ENCODE results near the gene TASP1. TPM values are rescaled to one million over a fixed set of nuclear protein-coding genes. Genes with fewer than 3 reads are reported as not detected.

TASP1 gene
- total and polyA plus RNA-seq, 10 of the 15 experiments (the other 5 are each of a cell fraction or from before 2014, with no cell fraction given) = 7.4 to 17.8 (median 10.5) TPM

DNA sequence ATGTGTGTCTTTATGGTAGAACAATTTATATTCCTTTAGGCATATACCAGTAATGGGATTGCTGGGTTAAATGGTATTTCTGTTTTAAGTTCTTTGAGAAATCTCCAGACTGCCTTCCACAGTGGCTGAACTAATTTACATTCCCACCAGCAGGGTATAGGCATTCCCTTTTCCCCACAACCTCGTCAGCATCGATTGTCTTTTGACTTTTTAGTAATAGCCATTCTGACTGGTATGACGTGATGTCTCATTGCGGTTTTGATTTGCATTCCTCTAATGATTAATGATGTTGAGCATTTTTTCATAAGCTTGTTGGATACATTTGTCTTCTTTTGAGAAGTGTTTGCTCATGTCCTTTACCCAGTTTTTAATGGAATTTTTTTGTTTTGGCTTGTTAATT is 5.3 kb upstream of the TASP1 start:
- Histone ChIP-seq H3K36me3 (ENCODE audit: control insufficient read depth in 2 of 2, insufficient read depth in 2 of 2, low read length in 1 of 2) (no peaks in the 10 kb centered on the region), H3K27me3 (replicated peaks in 1 of 2; ENCODE audit: control insufficient read depth in 2 of 2, insufficient read depth in 2 of 2, low read length in 1 of 2) (no peaks in the 10 kb centered on the region), H3K4me3 (no peak overlapping the region), H3K9me3 (replicated peaks; ENCODE audit: control insufficient read depth, insufficient read depth, low read length) (no peaks in the 10 kb centered on the region), H4K20me1 (ENCODE audit: control insufficient read depth, insufficient read depth) (no peaks in the 10 kb centered on the region), H3K79me2 (ENCODE audit: control insufficient read depth, insufficient read depth, low read length) (no peaks in the 10 kb centered on the region), H2AFZ (ENCODE audit: control insufficient read depth, low read depth, low read length) (no peak overlapping the region), H3K27ac (ENCODE audit: control insufficient read depth, insufficient read depth) (no peak overlapping the region), H3K4me1 (ENCODE audit: control insufficient read depth, insufficient read depth, low read length) (no peaks in the 10 kb centered on the region), H3K9ac (ENCODE audit: control insufficient read depth, insufficient read depth, low read length) (no peak overlapping the region), H3K4me2 (ENCODE audit: control insufficient read depth, insufficient read depth) (no peak overlapping the region)
- TF ChIP-seq ATF7 (IDR thresholded peaks at IDR 0.05; ENCODE audit: low read depth) = peak; percentile 68
- no peak for TF ChIP-seq FOXM1 (IDR thresholded peaks at IDR 0.05; ENCODE audit: low read depth, low read length)
- TF ChIP-seq, protein P1, sequence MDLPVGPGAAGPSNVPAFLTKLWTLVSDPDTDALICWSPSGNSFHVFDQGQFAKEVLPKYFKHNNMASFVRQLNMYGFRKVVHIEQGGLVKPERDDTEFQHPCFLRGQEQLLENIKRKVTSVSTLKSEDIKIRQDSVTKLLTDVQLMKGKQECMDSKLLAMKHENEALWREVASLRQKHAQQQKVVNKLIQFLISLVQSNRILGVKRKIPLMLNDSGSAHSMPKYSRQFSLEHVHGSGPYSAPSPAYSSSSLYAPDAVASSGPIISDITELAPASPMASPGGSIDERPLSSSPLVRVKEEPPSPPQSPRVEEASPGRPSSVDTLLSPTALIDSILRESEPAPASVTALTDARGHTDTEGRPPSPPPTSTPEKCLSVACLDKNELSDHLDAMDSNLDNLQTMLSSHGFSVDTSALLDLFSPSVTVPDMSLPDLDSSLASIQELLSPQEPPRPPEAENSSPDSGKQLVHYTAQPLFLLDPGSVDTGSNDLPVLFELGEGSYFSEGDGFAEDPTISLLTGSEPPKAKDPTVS (IDR thresholded peaks at IDR 0.05; ENCODE audit: low read depth, low read length) = no peak
- no peak for TF ChIP-seq KLF5 (IDR thresholded peaks at IDR 0.05; ENCODE audit: partially characterized antibody)
- no peak for TF ChIP-seq MYB (IDR thresholded peaks at IDR 0.05; ENCODE audit: borderline replicate concordance, low read depth, low read length)
- TF ChIP-seq, protein P2, sequence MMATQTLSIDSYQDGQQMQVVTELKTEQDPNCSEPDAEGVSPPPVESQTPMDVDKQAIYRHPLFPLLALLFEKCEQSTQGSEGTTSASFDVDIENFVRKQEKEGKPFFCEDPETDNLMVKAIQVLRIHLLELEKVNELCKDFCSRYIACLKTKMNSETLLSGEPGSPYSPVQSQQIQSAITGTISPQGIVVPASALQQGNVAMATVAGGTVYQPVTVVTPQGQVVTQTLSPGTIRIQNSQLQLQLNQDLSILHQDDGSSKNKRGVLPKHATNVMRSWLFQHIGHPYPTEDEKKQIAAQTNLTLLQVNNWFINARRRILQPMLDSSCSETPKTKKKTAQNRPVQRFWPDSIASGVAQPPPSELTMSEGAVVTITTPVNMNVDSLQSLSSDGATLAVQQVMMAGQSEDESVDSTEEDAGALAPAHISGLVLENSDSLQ (IDR thresholded peaks at IDR 0.05) = no peak
- TF ChIP-seq, protein P3, sequence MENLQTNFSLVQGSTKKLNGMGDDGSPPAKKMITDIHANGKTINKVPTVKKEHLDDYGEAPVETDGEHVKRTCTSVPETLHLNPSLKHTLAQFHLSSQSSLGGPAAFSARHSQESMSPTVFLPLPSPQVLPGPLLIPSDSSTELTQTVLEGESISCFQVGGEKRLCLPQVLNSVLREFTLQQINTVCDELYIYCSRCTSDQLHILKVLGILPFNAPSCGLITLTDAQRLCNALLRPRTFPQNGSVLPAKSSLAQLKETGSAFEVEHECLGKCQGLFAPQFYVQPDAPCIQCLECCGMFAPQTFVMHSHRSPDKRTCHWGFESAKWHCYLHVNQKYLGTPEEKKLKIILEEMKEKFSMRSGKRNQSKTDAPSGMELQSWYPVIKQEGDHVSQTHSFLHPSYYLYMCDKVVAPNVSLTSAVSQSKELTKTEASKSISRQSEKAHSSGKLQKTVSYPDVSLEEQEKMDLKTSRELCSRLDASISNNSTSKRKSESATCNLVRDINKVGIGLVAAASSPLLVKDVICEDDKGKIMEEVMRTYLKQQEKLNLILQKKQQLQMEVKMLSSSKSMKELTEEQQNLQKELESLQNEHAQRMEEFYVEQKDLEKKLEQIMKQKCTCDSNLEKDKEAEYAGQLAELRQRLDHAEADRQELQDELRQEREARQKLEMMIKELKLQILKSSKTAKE (IDR thresholded peaks at IDR 0.05; ENCODE audit: low read depth, poor library complexity, severe bottlenecking) = no peak
- no peak for TF ChIP-seq KAT2A (conservative IDR thresholded peaks at IDR 0.05; ENCODE audit: control insufficient read depth, low read depth, low read length)
- TF ChIP-seq, protein P4, sequence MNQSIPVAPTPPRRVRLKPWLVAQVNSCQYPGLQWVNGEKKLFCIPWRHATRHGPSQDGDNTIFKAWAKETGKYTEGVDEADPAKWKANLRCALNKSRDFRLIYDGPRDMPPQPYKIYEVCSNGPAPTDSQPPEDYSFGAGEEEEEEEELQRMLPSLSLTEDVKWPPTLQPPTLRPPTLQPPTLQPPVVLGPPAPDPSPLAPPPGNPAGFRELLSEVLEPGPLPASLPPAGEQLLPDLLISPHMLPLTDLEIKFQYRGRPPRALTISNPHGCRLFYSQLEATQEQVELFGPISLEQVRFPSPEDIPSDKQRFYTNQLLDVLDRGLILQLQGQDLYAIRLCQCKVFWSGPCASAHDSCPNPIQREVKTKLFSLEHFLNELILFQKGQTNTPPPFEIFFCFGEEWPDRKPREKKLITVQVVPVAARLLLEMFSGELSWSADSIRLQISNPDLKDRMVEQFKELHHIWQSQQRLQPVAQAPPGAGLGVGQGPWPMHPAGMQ (IDR thresholded peaks at IDR 0.05; ENCODE audit: borderline replicate concordance) = no peak
- peak; percentile 13; the same call in 1 of the 2 replicates for TF ChIP-seq RUNX3 (IDR thresholded peaks at IDR 0.05; ENCODE audit: low read length)
- TF ChIP-seq TCF7 (IDR thresholded peaks at IDR 0.05; ENCODE audit: borderline replicate concordance) = no peak
- TF ChIP-seq PAX8 (IDR thresholded peaks at IDR 0.05) = no peak
- intact Hi-C loops (cut with micrococcal nuclease; ENCODE audit: unreplicated experiment) (no loop called here), in situ Hi-C loops (cut with MboI) (no loop called here)
- RAD21 ChIA-PET (ENCODE audit: unreplicated experiment) = no interaction called here
- 0% methylated on average over 4 of the region's 4 CpGs for WGBS (ENCODE audit: insufficient coverage, insufficient replicate concordance, low lambda C conversion rate, missing lambda C conversion rate)
- BruUV-seq (replicated peaks) = no TSS peak
- POLR2A ChIA-PET = no interaction called here
- SMC1A ChIA-PET (ENCODE audit: uncharacterized antibody, unreplicated experiment) = no interaction called here
- CTCF ChIA-PET = interaction anchor here (1.6 kb wide), 1 partner anchor 127 kb away, joined by 7 read pairs; no protein-coding TSS in a partner anchor
- no peak for FAIRE-seq
- DNase-seq (ENCODE audit: low read depth, low spot score) = no peak
- peak; percentile 35; the same call in 2 of the 3 replicates for ATAC-seq

Measured in GM12878 (cell line).